Ovary (tissue), 3 donors: ENCODE measurements around the gene POU2AF2.

ENCODE experiments used
- CTCF ChIP-seq, 3 donors: fragments of 450-650 bp in 2 of 3; fragments of 200-600 bp in 1 of 3; IDR thresholded peaks; one replicate each; pipeline versions ENCODE4 v1.5.1 to v1.8.0; 2016 to 2022; ENCODE audit warnings: antibody characterized with exemption in 3 of 3, mild to moderate bottlenecking in 1 of 3
- EP300 ChIP-seq: sonication (generic); formaldehyde crosslinking; IDR thresholded peaks from one replicate; pipeline ENCODE4 v1.6.1; 2017; ENCODE audit warnings: antibody characterized with exemption
- POLR2A ChIP-seq: fragments of 450-650 bp; IDR thresholded peaks from one replicate; pipeline ENCODE4 v1.6.1; 2017; ENCODE audit warnings: antibody characterized with exemption, mild to moderate bottlenecking, moderate library complexity
- donor health status: DM: no; HTN: no; CAD: no.

- TF ChIP-seq POLR2A: no peak
- TF ChIP-seq CTCF (IDR thresholded peaks at IDR 0.05): no peak
- TF ChIP-seq EP300: no peak
Measured at GRCh38 chr11:111307472-111308108, 62.1 kb downstream of the POU2AF2 start.
